PC-3 (cell line): ENCODE measurements around the gene MEIOSIN. TPM values are rescaled to one million over a fixed set of nuclear protein-coding genes. Genes with fewer than 3 reads are reported as not detected.

ENCODE experiments used
- ATAC-seq: fragments of 200-7000 bp; cut with Tn5 transposase; 2 replicates; pipeline ENCODE4 v1.9.1; 2020; ENCODE audit warnings: mild to moderate bottlenecking, moderate library complexity
- BruUV-seq: library from RNA; stranded (reverse); fragments of 400-500 nt; replicated peaks from 2 replicates; lab custom pipeline; 2021; lab: Mats Ljungman, UMichigan
- CTCF ChIA-PET: fragments of 300-600 bp; sonication (Branson Sonifier 250); formaldehyde crosslinking; loops from one replicate; lab custom pipeline; 2022; ENCODE audit warnings: antibody characterized with exemption; lab: Charles Lee
- POLR2A ChIA-PET: fragments of 300-600 bp; sonication (Branson Sonifier 250); formaldehyde crosslinking; loops from one replicate; lab custom pipeline; 2022; ENCODE audit warnings: antibody characterized with exemption; ENCODE audit not compliant: unreplicated experiment; lab: Charles Lee
- DNase-seq: peaks from one replicate; pipeline ENCODE4 v3.0.0-alpha.2; 2015
- H2AFZ ChIP-seq: fragments of 300-600 bp; sonication (generic); 2 replicates; pipeline ENCODE4 v1.6.0; 2016; ENCODE audit warnings: antibody characterized with exemption, low read length
- H3F3A ChIP-seq: fragments of 300-600 bp; sonication (generic); one replicate; pipeline ENCODE4 v1.6.0; 2017; ENCODE audit warnings: antibody characterized with exemption, low read length, control low read depth, mild to moderate bottlenecking; ENCODE audit not compliant: unreplicated experiment
- H3K27ac ChIP-seq: fragments of 300-600 bp; sonication (generic); 2 replicates; pipeline ENCODE4 v1.5.1; 2016; ENCODE audit warnings: mild to moderate bottlenecking, low read length
- H3K27me3 ChIP-seq: fragments of 300-600 bp; sonication (generic); 2 replicates; pipeline ENCODE4 v1.6.1; 2016; ENCODE audit warnings: low read length, mixed read lengths
- H3K36me3 ChIP-seq: fragments of 300-600 bp; sonication (generic); 2 replicates; pipeline ENCODE4 v1.6.1; 2016; ENCODE audit warnings: low read depth, mixed run types, low read length, mixed read lengths
- H3K4me1 ChIP-seq: fragments of 300-600 bp; sonication (generic); 2 replicates; pipeline ENCODE4 v1.5.1; 2016; ENCODE audit warnings: low read length; ENCODE audit not compliant: insufficient read depth
- H3K4me2 ChIP-seq: fragments of 300-600 bp; sonication (generic); 2 replicates; pipeline ENCODE4 v1.6.0; 2016; ENCODE audit warnings: low read length
- H3K4me3 ChIP-seq: fragments of 300-600 bp; sonication (generic); 2 replicates; pipeline ENCODE4 v1.5.1; 2016; ENCODE audit warnings: mild to moderate bottlenecking, low read length, mixed read lengths
- H3K79me2 ChIP-seq: fragments of 300-600 bp; sonication (generic); 2 replicates; pipeline ENCODE4 v1.6.1; 2017; ENCODE audit warnings: low read length, mixed read lengths
- H3K9ac ChIP-seq: fragments of 300-600 bp; sonication (generic); 2 replicates; pipeline ENCODE4 v1.6.0; 2016; ENCODE audit warnings: mild to moderate bottlenecking, low read length
- H3K9me2 ChIP-seq: fragments of 300-600 bp; sonication (generic); replicated peaks from 2 replicates; pipeline ENCODE4 v1.6.1; 2016; ENCODE audit warnings: mixed run types, low read length, mixed read lengths
- H3K9me3 ChIP-seq: fragments of 300-600 bp; sonication (generic); 2 replicates; pipeline ENCODE4 v1.6.1; 2016; ENCODE audit warnings: low read length, mixed read lengths
- H4K20me1 ChIP-seq: fragments of 300-600 bp; sonication (generic); 2 replicates; pipeline ENCODE4 v1.6.1; 2016; ENCODE audit warnings: low read length, mixed read lengths
- EZH2 ChIP-seq: fragments of 300-600 bp; sonication (generic); IDR thresholded peaks from one replicate; pipeline ENCODE4 v1.6.1; 2017; ENCODE audit warnings: antibody characterized with exemption, mild to moderate bottlenecking, low read length; ENCODE audit not compliant: unreplicated experiment
- EZH2phosphoT487 ChIP-seq: fragments of 300-600 bp; sonication (generic); IDR thresholded peaks from 2 replicates; pipeline ENCODE4 v1.6.1; 2018; ENCODE audit warnings: mild to moderate bottlenecking, antibody characterized with exemption, low read length, borderline replicate concordance
- intact Hi-C: fragments of 100-400 bp; cut with micrococcal nuclease; formaldehyde crosslinking; loops from 2 replicates; pipeline ENCODE4 v1.9.0; 2023
- total RNA-seq: library from RNA; depleted of rRNA; stranded (reverse); fragments of >200 nt; gene quantifications from 2 replicates; pipeline ENCODE4 v1.2.3, GENCODE V29; 2014
- TF ChIP-seq, protein P1 (sequence below): fragments of 300-600 bp; sonication (generic); conservative IDR thresholded peaks from 2 replicates; pipeline ENCODE4 v1.5.1; 2017; ENCODE audit warnings: antibody characterized with exemption, low read depth, mild to moderate bottlenecking, low read length

The MEIOSIN gene
- total RNA-seq, 1 experiment from 2014 or later, result not detected

DNA sequence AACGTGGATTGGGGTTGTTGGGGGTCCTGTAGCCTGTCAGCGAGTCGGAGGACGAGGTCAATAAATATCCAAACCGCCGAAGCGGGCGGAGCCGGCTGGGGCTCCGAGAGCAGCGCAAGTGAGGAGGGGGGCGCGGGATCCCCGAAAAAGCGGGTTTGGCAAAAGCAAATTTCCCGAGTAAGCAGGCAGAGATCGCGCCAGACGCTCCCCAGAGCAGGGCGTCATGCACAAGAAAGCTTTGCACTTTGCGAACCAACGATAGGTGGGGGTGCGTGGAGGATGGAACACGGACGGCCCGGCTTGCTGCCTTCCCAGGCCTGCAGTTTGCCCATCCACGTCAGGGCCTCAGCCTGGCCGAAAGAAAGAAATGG, 36.6 kb downstream of the MEIOSIN start:
- H3K4me3 ChIP-seq, result peak overlapping the region; percentile 72
- TSS peak; percentile 60 for BruUV-seq
- intact Hi-C loops, result loop anchor here (1.0 kb wide), 3 partner anchors 29 to 78 kb away; partner anchors contain the start of gene QPCTL
- H3K9me2 ChIP-seq, result no peaks in the 10 kb centered on the region
- H3K9ac ChIP-seq, result peak overlapping the region; percentile 33; the same call in 1 of the 2 replicates
- no peak for ATAC-seq
- H3K36me3 ChIP-seq, result no peaks in the 10 kb centered on the region
- H3K4me2 ChIP-seq, result peak overlapping the region; percentile 96
- no peaks in the 10 kb centered on the region for H3F3A ChIP-seq
- H3K27ac ChIP-seq, result no peak overlapping the region
- CTCF ChIA-PET, result interaction anchor here (0.8 to 2.4 kb wide), 5 partner anchors 9 to 94 kb away, joined by 3 to 19 read pairs (median 8); partner anchors contain the start of gene QPCTL
- POLR2A ChIA-PET, result interaction anchor here (0.6 to 2.1 kb wide), 6 partner anchors 23 to 78 kb away, joined by 3 to 21 read pairs (median 10); partner anchors contain the start of genes DMWD, FBXO46, QPCTL and SNRPD2
- TF ChIP-seq, protein P1, sequence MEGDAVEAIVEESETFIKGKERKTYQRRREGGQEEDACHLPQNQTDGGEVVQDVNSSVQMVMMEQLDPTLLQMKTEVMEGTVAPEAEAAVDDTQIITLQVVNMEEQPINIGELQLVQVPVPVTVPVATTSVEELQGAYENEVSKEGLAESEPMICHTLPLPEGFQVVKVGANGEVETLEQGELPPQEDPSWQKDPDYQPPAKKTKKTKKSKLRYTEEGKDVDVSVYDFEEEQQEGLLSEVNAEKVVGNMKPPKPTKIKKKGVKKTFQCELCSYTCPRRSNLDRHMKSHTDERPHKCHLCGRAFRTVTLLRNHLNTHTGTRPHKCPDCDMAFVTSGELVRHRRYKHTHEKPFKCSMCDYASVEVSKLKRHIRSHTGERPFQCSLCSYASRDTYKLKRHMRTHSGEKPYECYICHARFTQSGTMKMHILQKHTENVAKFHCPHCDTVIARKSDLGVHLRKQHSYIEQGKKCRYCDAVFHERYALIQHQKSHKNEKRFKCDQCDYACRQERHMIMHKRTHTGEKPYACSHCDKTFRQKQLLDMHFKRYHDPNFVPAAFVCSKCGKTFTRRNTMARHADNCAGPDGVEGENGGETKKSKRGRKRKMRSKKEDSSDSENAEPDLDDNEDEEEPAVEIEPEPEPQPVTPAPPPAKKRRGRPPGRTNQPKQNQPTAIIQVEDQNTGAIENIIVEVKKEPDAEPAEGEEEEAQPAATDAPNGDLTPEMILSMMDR, result no peak
- TF ChIP-seq EZH2, result no peak
- no peak for TF ChIP-seq EZH2phosphoT487
- H3K79me2 ChIP-seq, result no peaks in the 10 kb centered on the region
- peaks cover 29% of the 10 kb centered on the region; the same call in 1 of the 2 replicates for H3K4me1 ChIP-seq
- H4K20me1 ChIP-seq, result no peaks in the 10 kb centered on the region
- no peaks in the 10 kb centered on the region for H3K27me3 ChIP-seq
- no peaks in the 10 kb centered on the region for H3K9me3 ChIP-seq
- DNase-seq, result no peak
- H2AFZ ChIP-seq, result peak overlapping the region; percentile 37; the same call in 1 of the 2 replicates

DNA sequence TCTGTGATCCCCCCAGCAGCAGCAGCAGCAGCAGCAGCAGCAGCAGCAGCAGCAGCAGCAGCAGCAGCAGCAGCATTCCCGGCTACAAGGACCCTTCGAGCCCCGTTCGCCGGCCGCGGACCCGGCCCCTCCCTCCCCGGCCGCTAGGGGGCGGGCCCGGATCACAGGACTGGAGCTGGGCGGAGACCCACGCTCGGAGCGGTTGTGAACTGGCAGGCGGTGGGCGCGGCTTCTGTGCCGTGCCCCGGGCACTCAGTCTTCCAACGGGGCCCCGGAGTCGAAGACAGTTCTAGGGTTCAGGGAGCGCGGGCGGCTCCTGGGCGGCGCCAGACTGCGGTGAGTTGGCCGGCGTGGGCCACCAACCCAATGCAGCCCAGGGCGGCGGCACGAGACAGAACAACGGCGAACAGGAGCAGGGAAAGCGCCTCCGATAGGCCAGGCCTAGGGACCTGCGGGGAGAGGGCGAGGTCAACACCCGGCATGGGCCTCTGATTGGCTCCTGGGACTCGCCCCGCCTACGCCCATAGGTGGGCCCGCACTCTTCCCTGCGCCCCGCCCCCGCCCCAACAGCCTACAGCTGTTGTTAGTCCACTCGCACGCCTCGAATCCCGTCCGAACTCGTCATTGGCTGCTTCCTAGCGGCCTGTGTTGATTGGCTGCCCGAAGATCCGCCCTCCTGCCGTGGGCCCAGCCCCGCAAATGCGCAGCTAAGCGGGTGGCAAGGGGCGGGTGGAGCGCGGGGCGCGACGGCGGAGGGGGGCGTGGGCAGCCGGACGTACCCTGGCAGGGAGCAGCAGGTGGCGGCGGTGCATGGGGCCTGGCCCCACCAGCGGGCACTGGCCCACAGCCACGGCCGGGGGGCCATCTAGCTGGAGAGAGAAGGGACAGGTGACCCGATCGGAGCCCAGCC, 37.2 kb downstream of the MEIOSIN start:
- DNase-seq, result peak; percentile 93
- no TSS peak for BruUV-seq
- peak overlapping the region; percentile 78 for H2AFZ ChIP-seq

More for the DNA sequence above, 37.2 kb downstream of the MEIOSIN start:
- no peaks in the 10 kb centered on the region for H3K9me2 ChIP-seq
- no peaks in the 10 kb centered on the region for H4K20me1 ChIP-seq
- intact Hi-C loops, result loop anchor here (1.0 kb wide), 2 partner anchors 29 to 78 kb away; partner anchors contain the start of gene QPCTL
- peak overlapping the region; percentile 96 for H3K4me2 ChIP-seq
- no peaks in the 10 kb centered on the region for H3K36me3 ChIP-seq
- no peaks in the 10 kb centered on the region for H3K9me3 ChIP-seq
- CTCF ChIA-PET, result interaction anchor here (0.5 to 2.4 kb wide), 10 partner anchors 8 to 171 kb away, joined by 3 to 19 read pairs (median 6); partner anchors contain the start of gene DMWD
- peak overlapping the region; percentile 72 for H3K4me3 ChIP-seq
- peak; percentile 60 for ATAC-seq
- POLR2A ChIA-PET, result interaction anchor here (0.6 to 2.1 kb wide), 3 partner anchors 53 to 93 kb away, joined by 4 to 21 read pairs (median 13); partner anchors contain the start of gene QPCTL
- peak overlapping the region; percentile 27; the same call in 1 of the 2 replicates for H3K9ac ChIP-seq
- peaks cover 29% of the 10 kb centered on the region; the same call in 1 of the 2 replicates for H3K4me1 ChIP-seq
- TF ChIP-seq, protein P1, result peak; percentile 78
- no peak for TF ChIP-seq EZH2
- no peaks in the 10 kb centered on the region for H3K27me3 ChIP-seq
- H3F3A ChIP-seq, result no peaks in the 10 kb centered on the region
- no peaks in the 10 kb centered on the region for H3K79me2 ChIP-seq
- peak overlapping the region; percentile 37; the same call in 1 of the 2 replicates for H3K27ac ChIP-seq
